ENCODE measurements around the gene ARSJ.
"Not testable (repeated sequence)": the region's sequence is repeated elsewhere in the genome, so short reads cannot be mapped to it uniquely, and the experiment has no call there.

DNA sequence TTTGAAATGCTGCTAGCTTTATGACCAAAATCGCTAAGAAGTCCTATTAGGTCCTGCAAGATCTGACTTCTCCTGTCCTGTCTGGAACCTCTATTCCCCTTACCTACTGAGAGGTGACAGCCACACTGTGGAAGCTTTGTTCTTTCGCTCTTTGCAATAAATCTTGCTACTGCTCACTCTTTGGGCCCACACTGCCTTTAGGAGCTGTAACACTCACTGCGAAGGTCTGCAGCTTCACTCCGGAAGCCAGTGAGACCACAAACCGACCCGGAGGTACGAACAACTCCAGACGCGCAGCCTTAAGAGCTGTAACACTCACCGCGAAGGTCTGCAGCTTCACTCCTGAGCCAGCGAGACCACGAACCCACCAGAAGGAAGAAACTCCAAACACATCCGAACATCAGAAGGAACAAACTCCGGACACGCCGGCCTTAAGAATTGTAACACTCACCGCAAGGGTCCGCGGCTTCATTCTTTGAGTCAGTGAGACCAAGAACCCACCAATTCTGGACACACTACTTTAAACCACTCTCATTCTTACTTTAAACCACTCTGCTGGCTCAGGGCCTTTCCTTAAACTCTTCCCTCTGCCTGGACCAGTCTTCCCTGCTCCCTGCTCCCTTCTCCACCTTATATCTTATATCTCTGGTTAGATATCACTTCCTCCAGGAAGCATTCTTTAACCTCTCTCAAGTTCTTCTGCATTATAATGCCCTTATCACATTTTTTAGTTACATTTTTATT, 25.2 kb upstream of the ARSJ start:
- TF ChIP-seq, protein P1, sequence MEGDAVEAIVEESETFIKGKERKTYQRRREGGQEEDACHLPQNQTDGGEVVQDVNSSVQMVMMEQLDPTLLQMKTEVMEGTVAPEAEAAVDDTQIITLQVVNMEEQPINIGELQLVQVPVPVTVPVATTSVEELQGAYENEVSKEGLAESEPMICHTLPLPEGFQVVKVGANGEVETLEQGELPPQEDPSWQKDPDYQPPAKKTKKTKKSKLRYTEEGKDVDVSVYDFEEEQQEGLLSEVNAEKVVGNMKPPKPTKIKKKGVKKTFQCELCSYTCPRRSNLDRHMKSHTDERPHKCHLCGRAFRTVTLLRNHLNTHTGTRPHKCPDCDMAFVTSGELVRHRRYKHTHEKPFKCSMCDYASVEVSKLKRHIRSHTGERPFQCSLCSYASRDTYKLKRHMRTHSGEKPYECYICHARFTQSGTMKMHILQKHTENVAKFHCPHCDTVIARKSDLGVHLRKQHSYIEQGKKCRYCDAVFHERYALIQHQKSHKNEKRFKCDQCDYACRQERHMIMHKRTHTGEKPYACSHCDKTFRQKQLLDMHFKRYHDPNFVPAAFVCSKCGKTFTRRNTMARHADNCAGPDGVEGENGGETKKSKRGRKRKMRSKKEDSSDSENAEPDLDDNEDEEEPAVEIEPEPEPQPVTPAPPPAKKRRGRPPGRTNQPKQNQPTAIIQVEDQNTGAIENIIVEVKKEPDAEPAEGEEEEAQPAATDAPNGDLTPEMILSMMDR (IDR thresholded peaks at IDR 0.05) = not testable (repeated sequence)
- TF ChIP-seq SIN3A (IDR thresholded peaks at IDR 0.05; ENCODE audit: borderline replicate concordance, insufficient read depth, low read depth, low read length) = not testable (repeated sequence)

All from Panc1 (cell line).